ENCODE data around the gene ABLIM2.

GRCh38 chr4:8163436-8164193 lies 5.0 kb upstream of the ABLIM2 start:
- TF ChIP-seq CTCF (IDR thresholded peaks at IDR 0.05) (no peak), POLR2A (IDR thresholded peaks at IDR 0.05) (no peak)

Data from lower leg skin (tissue), 3 donors.